Endothelial cell of umbilical vein (primary cell): ENCODE results near the gene OCA2. TPM values are rescaled to one million over a fixed set of nuclear protein-coding genes. Genes with fewer than 3 reads are reported as not detected.

Experiments used
- BruUV-seq: library from RNA; stranded (reverse); fragments of 400-500 nt; replicated peaks from 2 replicates; lab custom pipeline; 2021; lab: Mats Ljungman, UMichigan
- CTCF ChIA-PET: fragments of 300-600, 350-600 bp; sonication (Branson Sonifier 250); formaldehyde crosslinking; loops from one replicate; lab custom pipeline; 2021; ENCODE audit warnings: antibody characterized with exemption, inconsistent platforms; lab: Charles Lee
- POLR2A ChIA-PET: fragments of 300-600, 350-600 bp; sonication (Branson Sonifier 250); formaldehyde crosslinking; loops from one replicate; lab custom pipeline; 2021; ENCODE audit warnings: antibody characterized with exemption, inconsistent platforms; lab: Charles Lee
- DNase-seq: peaks from one replicate; pipeline ENCODE4 v3.0.0-alpha.2; 2011; ENCODE audit warnings: low read depth, low spot score
- FAIRE-seq: peaks from 2 replicates; lab custom pipeline; 2011; peaks lifted over from hg19 to GRCh38; lab: Jason Lieb, UNC
- H2AFZ ChIP-seq: 2 replicates; pipeline ENCODE4 v1.6.0; 2012; ENCODE audit warnings: low read depth, low read length, control low read depth, inconsistent platforms
- H3K27ac ChIP-seq: 2 replicates; pipeline ENCODE4 v1.5.1; 2011; ENCODE audit warnings: low read depth, mild to moderate bottlenecking, control low read depth, low read length, moderate library complexity; ENCODE audit not compliant: insufficient read depth
- H3K27me3 ChIP-seq, 2 experiments: 2 replicates each; pipeline versions ENCODE4 v1.6.0 to v1.6.1; 2011; ENCODE audit warnings: low read length in 2 of 2, mixed read lengths in 1 of 2; ENCODE audit not compliant: control insufficient read depth in 2 of 2, insufficient read depth in 2 of 2
- H3K36me3 ChIP-seq, 2 experiments: 2 replicates in 1 of 2; 3 replicates in 1 of 2; pipeline ENCODE4 v1.5.1; 2011; ENCODE audit warnings: low read length in 2 of 2, mild to moderate bottlenecking in 1 of 2, moderate library complexity in 1 of 2; ENCODE audit not compliant: control insufficient read depth in 2 of 2, insufficient read depth in 2 of 2; ENCODE audit errors: extremely low read depth in 1 of 2
- H3K4me1 ChIP-seq: 3 replicates; pipeline ENCODE4 v1.5.1; 2011; ENCODE audit warnings: mild to moderate bottlenecking, low read length; ENCODE audit not compliant: control insufficient read depth, insufficient read depth; ENCODE audit errors: extremely low read depth
- H3K4me2 ChIP-seq: 2 replicates; pipeline ENCODE4 v1.6.1; 2011; ENCODE audit warnings: low read length, control low read depth, mixed read lengths; ENCODE audit not compliant: insufficient read depth
- H3K4me3 ChIP-seq, 3 experiments: fragments of 200-600 bp in 1 of 3; sonication (generic), shearing (Covaris generic) in 1 of 3; replicated peaks in 1 of 3; 2 replicates each; pipeline ENCODE4 v1.5.1; 2011 to 2016; ENCODE audit warnings: control low read depth in 3 of 3, low read length in 3 of 3, mild to moderate bottlenecking in 2 of 3, inconsistent platforms in 1 of 3, low read depth in 1 of 3, moderate library complexity in 1 of 3; ENCODE audit not compliant: insufficient read depth in 1 of 3
- H3K79me2 ChIP-seq: 2 replicates; pipeline ENCODE4 v1.6.0; 2012; ENCODE audit warnings: low read length, inconsistent platforms; ENCODE audit not compliant: control insufficient read depth, insufficient read depth
- H3K9ac ChIP-seq: replicated peaks from 2 replicates; pipeline ENCODE3; 2011; ENCODE audit warnings: low read length, control low read depth; ENCODE audit not compliant: insufficient read depth; ENCODE audit errors: extremely low read depth
- H3K9me1 ChIP-seq: replicated peaks from 3 replicates; pipeline ENCODE4 v1.6.0; 2011; ENCODE audit warnings: mild to moderate bottlenecking, low read length; ENCODE audit not compliant: control insufficient read depth, insufficient read depth; ENCODE audit errors: extremely low read depth
- H3K9me3 ChIP-seq: replicated peaks from 2 replicates; pipeline ENCODE4 v1.5.1; 2012; ENCODE audit warnings: low read length, inconsistent platforms; ENCODE audit not compliant: control insufficient read depth, insufficient read depth
- H4K20me1 ChIP-seq: replicated peaks from 2 replicates; pipeline ENCODE3; 2011; ENCODE audit warnings: mild to moderate bottlenecking, low read length; ENCODE audit not compliant: control insufficient read depth, insufficient read depth; ENCODE audit errors: extremely low read depth
- EZH2 ChIP-seq: IDR thresholded peaks from 2 replicates; pipeline ENCODE4 v1.6.1; 2012; ENCODE audit warnings: borderline replicate concordance, low read depth, mild to moderate bottlenecking, moderate library complexity, low read length, inconsistent platforms; ENCODE audit not compliant: severe bottlenecking
- FOS ChIP-seq: IDR thresholded peaks from 2 replicates; pipeline ENCODE4 v1.6.1; 2011; ENCODE audit warnings: mild to moderate bottlenecking, low read length, moderate library complexity, borderline replicate concordance; ENCODE audit not compliant: insufficient read depth
- GATA2 ChIP-seq: IDR thresholded peaks from 2 replicates; pipeline ENCODE4 v1.7.0; 2011; ENCODE audit warnings: low read depth, mild to moderate bottlenecking, moderate library complexity, mixed read lengths, low read length; ENCODE audit not compliant: insufficient read length, insufficient read depth
- JUN ChIP-seq: IDR thresholded peaks from 2 replicates; pipeline ENCODE4 v1.6.1; 2011; ENCODE audit warnings: borderline replicate concordance, low read depth; ENCODE audit not compliant: insufficient read length, insufficient read depth
- MYC ChIP-seq: IDR thresholded peaks from one replicate; pipeline ENCODE4 v1.6.1; 2011; ENCODE audit warnings: mild to moderate bottlenecking, low read depth, low read length
- POLR2A ChIP-seq: IDR thresholded peaks from 2 replicates; pipeline ENCODE4 v1.6.1; 2012; ENCODE audit warnings: low read depth, mild to moderate bottlenecking, control low read depth, low read length
- POLR2AphosphoS5 ChIP-seq: IDR thresholded peaks from 2 replicates; pipeline ENCODE4 v1.6.1; 2012; ENCODE audit warnings: low read depth, mild to moderate bottlenecking, control low read depth, low read length, moderate library complexity; ENCODE audit not compliant: insufficient read depth
- dilution Hi-C: fragments of 300-500 bp; cut with MboI; formaldehyde crosslinking; loops from one replicate; pipeline ENCODE4 v1.15.0; 2019; ENCODE audit warnings: low sequenced_read_pairs; ENCODE audit not compliant: extremely low pct_ligation_motif_present
- intact Hi-C: fragments of 100-400 bp; cut with micrococcal nuclease; formaldehyde crosslinking; loops from one replicate; pipeline ENCODE4 v1.10.0; 2022
- polyA plus RNA-seq, 4 experiments: library from polyadenylated mRNA; depleted of rRNA in 3 of 4; stranded (reverse) in 3 of 4; unstranded in 1 of 4; fragments of >200 nt; gene quantifications; 2 replicates each; pipeline versions ENCODE4 v1.2.1 to v1.2.3, GENCODE V29; 2011 to 2012; ENCODE audit warnings: missing spikeins in 1 of 4
- total RNA-seq: library from RNA; stranded (reverse); gene quantifications from 2 replicates; pipeline ENCODE4 v1.2.3, GENCODE V29; 2021
- TF ChIP-seq, protein P1 (sequence below): IDR thresholded peaks from 2 replicates; pipeline ENCODE4 v1.6.1; 2011; ENCODE audit not compliant: insufficient read depth, insufficient read length
- TF ChIP-seq, protein P2 (sequence below), 2 donors: IDR thresholded peaks; 1 replicate in 1 of 2; 2 replicates in 1 of 2; pipeline ENCODE4 v1.5.1; 2011; ENCODE audit warnings: low read length in 2 of 2, mild to moderate bottlenecking in 2 of 2, moderate library complexity in 2 of 2, control low read depth in 1 of 2, inconsistent platforms in 1 of 2, low read depth in 1 of 2; ENCODE audit not compliant: insufficient read depth in 1 of 2; ENCODE audit errors: extremely low read depth in 1 of 2

Gene OCA2
- total and polyA plus RNA-seq, 2 donors (not counting 3 experiments of a cell fraction or from before 2014, with no cell fraction given): not detected

DNA sequence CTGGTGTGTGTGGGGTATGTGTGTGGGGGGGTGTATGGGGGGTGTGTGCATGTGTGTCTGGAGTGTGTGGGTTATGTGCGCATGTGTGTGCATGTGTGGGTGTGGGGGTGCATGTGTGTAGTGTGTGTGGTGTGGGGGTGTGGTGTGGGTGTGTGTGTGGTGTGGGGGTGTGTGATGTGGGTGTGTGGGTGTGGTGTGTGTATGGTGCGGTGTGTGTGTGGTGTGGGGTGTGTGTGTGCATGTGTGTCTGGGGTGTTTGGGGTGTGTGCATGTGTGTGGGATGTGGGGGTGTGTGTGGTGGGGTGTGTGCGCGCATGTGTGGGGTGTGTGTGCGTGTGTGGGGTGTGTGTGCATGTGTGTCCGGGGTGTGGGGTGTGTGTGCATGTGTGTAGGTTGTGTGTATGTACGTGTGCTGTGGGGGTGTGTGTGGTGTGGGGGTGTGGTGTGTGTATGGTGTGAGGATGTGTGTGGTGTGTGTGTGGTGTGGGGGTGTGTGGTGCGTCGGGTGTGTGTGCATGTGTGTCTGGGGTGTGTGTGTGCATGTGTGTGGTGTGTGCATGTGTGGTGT, 6.2 kb upstream of the OCA2 start:
- Histone ChIP-seq H2AFZ (no peak overlapping the region), H3K9ac (no peak overlapping the region), H3K9me1 (no peaks in the 10 kb centered on the region), H3K79me2 (no peaks in the 10 kb centered on the region), H3K4me3 (no peak overlapping the region), H3K9me3 (no peaks in the 10 kb centered on the region), H4K20me1 (no peaks in the 10 kb centered on the region), H3K36me3 (no peaks in the 10 kb centered on the region), H3K27me3 (peaks cover 2 to 9% of the 10 kb centered on the region in 2 experiments), H3K4me2 (no peak overlapping the region), H3K27ac (no peak overlapping the region), H3K4me1 (peaks cover 10% of the 10 kb centered on the region)
- dilution Hi-C loops (no loop called here), intact Hi-C loops (no loop called here)
- TF ChIP-seq, protein P1, sequence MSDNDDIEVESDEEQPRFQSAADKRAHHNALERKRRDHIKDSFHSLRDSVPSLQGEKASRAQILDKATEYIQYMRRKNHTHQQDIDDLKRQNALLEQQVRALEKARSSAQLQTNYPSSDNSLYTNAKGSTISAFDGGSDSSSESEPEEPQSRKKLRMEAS: no peak
- TF ChIP-seq, protein P2, sequence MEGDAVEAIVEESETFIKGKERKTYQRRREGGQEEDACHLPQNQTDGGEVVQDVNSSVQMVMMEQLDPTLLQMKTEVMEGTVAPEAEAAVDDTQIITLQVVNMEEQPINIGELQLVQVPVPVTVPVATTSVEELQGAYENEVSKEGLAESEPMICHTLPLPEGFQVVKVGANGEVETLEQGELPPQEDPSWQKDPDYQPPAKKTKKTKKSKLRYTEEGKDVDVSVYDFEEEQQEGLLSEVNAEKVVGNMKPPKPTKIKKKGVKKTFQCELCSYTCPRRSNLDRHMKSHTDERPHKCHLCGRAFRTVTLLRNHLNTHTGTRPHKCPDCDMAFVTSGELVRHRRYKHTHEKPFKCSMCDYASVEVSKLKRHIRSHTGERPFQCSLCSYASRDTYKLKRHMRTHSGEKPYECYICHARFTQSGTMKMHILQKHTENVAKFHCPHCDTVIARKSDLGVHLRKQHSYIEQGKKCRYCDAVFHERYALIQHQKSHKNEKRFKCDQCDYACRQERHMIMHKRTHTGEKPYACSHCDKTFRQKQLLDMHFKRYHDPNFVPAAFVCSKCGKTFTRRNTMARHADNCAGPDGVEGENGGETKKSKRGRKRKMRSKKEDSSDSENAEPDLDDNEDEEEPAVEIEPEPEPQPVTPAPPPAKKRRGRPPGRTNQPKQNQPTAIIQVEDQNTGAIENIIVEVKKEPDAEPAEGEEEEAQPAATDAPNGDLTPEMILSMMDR (IDR thresholded peaks at IDR 0.05; ENCODE audit: extremely low read depth in 1 of 2, insufficient read depth in 1 of 2, low read depth in 1 of 2, low read length in 2 of 2): no peak
- no TSS peak for BruUV-seq
- POLR2A ChIA-PET: no interaction called here
- CTCF ChIA-PET: no interaction called here
- DNase-seq: no peak
- no peak for FAIRE-seq

DNA sequence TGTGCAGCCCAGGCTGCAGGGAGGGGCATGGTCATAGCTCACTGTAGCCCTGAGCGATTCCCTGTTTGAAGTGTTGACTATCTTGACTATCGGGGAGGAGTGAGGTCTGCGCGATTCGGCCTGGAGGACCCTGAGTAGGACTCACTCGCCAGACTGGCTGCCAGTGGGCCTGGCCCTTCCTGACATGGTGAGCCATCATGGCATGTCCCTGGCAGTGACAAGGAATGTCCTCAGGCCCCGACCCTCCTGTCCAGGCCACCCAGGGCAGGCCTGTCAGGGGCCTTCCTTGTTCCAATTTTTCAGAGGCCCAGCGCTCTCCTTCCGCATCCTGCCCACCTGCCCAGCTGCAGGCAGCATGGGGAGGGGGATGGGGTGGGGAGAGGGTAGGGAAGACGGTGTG, 5.2 kb upstream of the OCA2 start:
- dilution Hi-C loops: no loop called here
- H3K27me3 ChIP-seq: peaks cover 11 to 17% of the 10 kb centered on the region in 2 experiments
- FAIRE-seq (no peak), DNase-seq (no peak)
- BruUV-seq: no TSS peak
- H4K20me1 ChIP-seq: no peaks in the 10 kb centered on the region
- no peak overlapping the region for H3K4me3 ChIP-seq
- TF ChIP-seq, protein P1: no peak
- TF ChIP-seq POLR2A: no peak
- no peak for TF ChIP-seq FOS
- no peak for TF ChIP-seq POLR2AphosphoS5
- no peak for TF ChIP-seq JUN
- TF ChIP-seq GATA2: no peak
- no peak for TF ChIP-seq MYC
- TF ChIP-seq, protein P2 (IDR thresholded peaks at IDR 0.05; ENCODE audit: extremely low read depth in 1 of 2, insufficient read depth in 1 of 2, low read depth in 1 of 2, low read length in 2 of 2): no peak
- TF ChIP-seq EZH2: no peak
- ChIA-PET POLR2A (no interaction called here), CTCF (interaction anchor here (1.5 kb wide), 1 partner anchor 22 kb away, joined by 7 read pairs; no protein-coding TSS in a partner anchor)
- no peaks in the 10 kb centered on the region for H3K79me2 ChIP-seq
- H2AFZ ChIP-seq: no peak overlapping the region
- H3K4me1 ChIP-seq: peaks cover 10% of the 10 kb centered on the region
- H3K9me3 ChIP-seq: no peaks in the 10 kb centered on the region
- H3K27ac ChIP-seq: no peak overlapping the region
- H3K9me1 ChIP-seq: no peaks in the 10 kb centered on the region
- no peak overlapping the region for H3K4me2 ChIP-seq
- no peak overlapping the region for H3K9ac ChIP-seq
- intact Hi-C loops: no loop called here
- H3K36me3 ChIP-seq: no peaks in the 10 kb centered on the region
